HG03575 (cell line): ENCODE results near the gene LCLAT1.
"Not testable (repeated sequence)": the region's sequence is repeated elsewhere in the genome, so short reads cannot be mapped to it uniquely, and the experiment has no call there.

ENCODE experiments used
- ATAC-seq: cut with Tn5 transposase; IDR thresholded peaks from one replicate; pipeline ENCODE4 v1.9.1; 2021; ENCODE audit not compliant: unreplicated experiment, insufficient number of reproducible peaks, low FRiP score; ENCODE audit errors: extremely low read depth

Gene LCLAT1

DNA sequence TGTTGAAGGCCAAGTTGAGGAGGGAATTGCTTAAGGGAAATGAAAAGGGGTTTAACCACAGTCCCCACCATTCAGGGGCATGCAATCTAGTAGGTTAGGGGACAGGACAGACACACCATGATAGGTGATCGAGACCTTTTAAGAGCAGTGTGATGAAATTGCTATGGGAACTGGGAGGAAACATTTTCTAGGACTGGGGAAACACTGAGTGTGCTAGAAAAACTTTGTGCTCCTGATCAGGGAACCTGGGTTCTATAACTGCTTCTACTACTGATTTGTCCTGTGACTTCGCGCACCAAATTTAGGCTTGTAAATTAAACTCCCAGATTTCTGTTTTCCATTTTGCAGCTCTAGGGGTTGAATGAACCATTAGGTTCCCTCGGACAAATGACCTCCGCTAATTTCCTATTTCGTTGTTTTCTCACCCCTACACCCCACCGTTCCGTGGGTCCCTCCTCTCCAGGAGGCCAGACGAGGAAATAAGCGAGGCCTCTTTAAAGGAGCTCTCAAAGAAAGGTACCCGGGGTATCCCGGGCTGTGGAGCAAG, 371 bp upstream of the LCLAT1 start:
- ATAC-seq = no peak

- no peak for ATAC-seq
Measured at GRCh38 chr2:30448308-30448707, 1.3 kb downstream of the LCLAT1 start.

GRCh38 chr2:30448866-30449265, 1.8 kb downstream of the LCLAT1 start:
- ATAC-seq = no peak

DNA sequence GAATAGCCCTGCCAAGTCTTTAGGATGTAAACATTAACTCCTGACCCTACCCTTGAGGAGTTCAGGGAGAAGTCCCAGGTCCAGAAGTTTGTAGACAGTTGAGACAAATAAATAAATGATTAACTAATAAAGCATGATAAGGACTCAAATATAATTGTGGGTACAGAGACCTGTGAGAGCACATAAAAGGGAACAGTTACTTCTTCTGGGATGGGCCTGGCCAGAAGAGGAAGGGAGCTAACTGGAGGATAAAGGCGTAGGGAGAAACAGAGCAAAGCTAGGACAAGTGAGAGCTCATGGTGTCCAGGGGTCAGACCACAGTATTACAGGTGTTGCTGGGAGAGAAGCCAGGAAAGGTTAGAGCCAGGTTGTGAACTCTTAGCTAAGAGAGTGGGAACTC, 3.0 kb downstream of the LCLAT1 start:
- no peak for ATAC-seq

DNA sequence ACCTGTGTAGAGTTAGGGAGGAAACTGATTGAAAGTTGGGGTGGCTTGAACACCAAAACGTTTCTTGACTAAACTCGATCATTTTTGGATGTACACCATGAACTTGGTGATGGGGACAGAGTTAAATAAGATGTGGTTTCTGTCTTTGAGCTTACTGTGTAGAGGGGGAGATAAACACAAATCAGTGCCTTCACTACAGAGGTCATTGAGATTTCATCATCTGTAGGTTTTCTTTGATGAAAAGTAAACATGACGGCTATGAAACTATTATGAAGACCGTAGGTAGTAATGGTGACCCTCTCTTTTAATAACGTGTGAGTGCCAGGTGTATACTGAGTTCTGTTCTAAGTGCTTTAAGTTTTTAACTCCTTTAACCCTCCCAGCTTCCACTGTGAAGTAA, 6.5 kb downstream of the LCLAT1 start:
- no peak for ATAC-seq

DNA sequence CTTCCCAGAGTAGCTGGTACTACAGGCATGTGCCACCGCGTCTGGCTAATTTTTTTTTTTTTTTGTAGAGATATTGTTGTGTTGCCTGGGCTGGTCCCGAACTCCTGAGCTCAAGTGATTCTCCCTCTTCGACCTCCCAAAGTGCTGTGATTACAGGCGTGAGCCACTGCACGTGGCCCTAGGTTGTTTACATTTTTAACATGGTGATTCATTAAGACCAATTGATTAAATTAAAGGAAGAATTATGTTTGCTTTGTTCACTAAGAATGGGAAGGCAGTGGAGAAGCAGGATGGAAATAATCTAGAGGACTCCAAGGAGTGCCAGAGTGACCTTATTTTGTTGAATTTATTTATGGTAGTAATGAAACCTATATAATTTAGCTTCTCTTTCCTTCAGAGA, 7.5 kb downstream of the LCLAT1 start:
- no peak for ATAC-seq

GRCh38 chr2:30455114-30455738, 8.2 kb downstream of the LCLAT1 start:
- no peak for ATAC-seq

DNA sequence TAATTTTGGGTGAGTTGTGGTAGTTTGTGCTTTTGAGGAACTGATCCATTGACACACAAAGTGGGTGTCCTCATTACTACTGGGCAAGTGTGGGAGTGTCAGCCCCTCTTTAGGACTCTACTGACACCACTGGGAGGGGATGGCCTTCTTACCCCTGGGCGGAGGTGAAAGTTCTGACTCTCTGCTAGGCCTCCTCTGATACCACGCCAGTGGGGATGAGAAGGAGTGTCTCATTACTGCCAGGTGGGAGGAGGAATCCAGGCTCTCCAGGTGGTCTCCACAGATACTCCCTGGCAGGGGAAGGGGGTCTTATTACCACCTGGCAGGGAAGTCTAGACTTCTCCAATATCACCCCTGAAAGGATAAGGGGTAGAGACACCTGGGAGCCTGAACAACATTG, 9.1 kb downstream of the LCLAT1 start:
- ATAC-seq = no peak

- no peak for ATAC-seq
Measured at GRCh38 chr2:30456579-30456978, 9.5 kb downstream of the LCLAT1 start.

GRCh38 chr2:30457296-30457695, 10.2 kb downstream of the LCLAT1 start:
- ATAC-seq = no peak

DNA sequence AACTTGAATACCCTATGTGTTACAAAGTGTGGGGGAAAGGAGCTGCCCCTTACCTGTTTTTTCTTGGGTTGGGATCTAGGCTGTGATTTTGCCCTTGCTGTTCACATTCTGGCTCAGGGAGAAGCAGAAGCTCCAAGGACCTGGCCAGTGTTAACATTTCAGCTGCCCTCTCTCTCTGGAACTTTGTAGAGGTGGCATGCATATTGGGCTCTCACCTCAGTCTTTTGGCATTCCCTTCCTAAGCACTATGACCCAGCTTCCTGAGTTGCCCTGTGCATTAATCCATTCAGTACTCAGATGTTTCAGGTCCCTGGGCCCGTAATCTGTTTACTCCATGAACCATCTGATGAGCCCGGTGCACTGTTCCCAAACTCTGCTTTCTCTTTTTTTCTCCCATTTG, 12.1 kb downstream of the LCLAT1 start:
- no peak for ATAC-seq

GRCh38 chr2:30462131-30462857, 15.2 kb downstream of the LCLAT1 start:
- no peak for ATAC-seq

DNA sequence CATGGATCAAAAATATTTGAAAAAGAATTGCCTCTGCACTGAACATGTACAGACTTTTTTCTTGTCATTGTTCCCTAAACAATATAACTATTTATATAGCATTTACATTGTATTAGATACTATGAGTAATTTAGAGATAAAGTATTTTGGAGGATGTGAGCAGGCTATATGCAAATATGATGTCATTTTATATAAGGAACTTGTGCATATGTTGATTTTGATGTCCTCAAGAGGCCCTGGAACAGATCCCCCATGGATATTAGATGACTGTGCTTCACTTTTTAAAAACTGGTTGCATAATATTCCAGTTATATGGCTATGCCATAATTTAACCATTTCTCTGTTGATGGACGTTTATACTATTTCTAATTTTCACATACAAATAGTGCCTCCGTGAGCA, 16.5 kb downstream of the LCLAT1 start:
- no peak for ATAC-seq

- ATAC-seq = no peak
Measured at GRCh38 chr2:30464544-30465170, 17.6 kb downstream of the LCLAT1 start.

DNA sequence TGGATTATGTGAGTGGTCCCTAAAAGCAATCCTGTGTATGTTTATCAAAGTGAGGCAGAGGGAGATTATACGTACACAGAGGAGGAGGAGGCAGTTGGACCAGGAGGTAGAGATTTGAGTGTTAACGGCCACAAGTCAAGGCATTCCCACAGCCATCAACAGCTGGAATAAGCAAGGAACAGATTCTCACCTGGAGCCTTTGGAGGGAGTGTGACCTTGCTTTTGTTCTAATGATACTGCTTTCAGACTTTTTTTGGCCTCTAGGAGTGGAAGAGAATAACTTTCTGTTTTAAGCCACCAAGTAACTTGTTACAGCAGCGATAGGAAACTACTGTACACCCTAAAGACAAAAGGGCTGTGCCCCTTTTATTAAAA, 18.1 kb downstream of the LCLAT1 start:
- ATAC-seq = no peak

DNA sequence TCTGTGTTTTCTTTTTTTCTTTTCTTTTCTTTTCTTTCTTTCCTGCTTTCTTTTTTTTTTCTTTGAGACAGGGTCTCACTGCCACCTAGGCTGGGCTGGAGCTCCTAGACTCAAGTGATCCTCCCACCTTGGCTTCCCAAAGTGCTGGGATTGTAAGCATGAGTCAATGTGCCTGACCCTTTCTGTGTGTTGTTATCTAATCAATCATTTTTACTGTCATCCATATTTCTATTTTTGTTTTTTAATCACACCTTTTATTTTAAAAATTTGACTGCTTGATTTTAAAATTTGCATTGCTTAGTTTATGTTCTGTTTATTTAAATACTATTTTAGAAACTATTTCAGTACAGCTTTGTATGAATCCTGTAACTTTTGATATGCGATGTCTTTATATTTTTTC, 19.2 kb downstream of the LCLAT1 start:
- no peak for ATAC-seq

GRCh38 chr2:30467062-30467826, 20.2 kb downstream of the LCLAT1 start:
- not testable (repeated sequence) for ATAC-seq

- no peak for ATAC-seq
Measured at GRCh38 chr2:30470426-30470825, 23.4 kb downstream of the LCLAT1 start.

DNA sequence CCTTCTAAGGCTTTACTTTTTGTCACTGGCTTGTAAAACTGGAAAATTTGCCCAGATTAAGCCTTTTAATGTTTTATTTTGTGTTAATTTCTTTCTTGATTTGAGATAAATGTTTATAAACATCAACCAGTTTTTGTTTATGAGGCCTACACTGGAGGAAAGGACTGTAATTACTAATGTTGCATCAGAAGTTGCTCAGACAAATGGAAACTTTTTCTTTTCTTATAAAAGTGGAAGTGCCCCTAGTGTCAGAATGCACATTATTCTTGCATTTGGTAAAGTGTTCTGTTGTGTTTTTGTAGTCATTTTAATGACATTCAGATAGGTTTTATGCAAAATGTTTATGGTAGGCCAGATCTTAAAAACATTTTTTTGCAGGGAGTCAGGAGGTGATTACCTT, 25.3 kb downstream of the LCLAT1 start:
- ATAC-seq = no peak

DNA sequence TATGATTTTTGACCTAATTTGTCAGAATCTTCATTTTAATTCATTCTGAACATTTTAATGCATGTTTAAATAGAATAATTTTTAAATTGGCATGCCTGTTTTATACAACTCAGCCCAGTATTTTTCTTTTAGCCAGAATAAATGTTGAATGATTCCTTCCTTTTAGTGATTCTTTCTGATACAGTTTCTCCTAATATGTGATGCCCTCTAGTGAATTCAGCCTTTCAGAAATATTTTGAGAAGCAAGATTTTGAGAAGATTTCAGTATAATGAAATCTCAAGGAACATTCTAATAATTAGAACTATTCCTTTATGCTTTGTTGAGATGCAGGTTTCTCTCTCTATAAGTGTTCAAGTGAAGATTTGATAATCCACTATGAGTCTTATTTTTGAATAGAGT, 28.5 kb downstream of the LCLAT1 start:
- no peak for ATAC-seq
